Measurements from ENCODE around the gene MYH9.

Gene MYH9

DNA sequence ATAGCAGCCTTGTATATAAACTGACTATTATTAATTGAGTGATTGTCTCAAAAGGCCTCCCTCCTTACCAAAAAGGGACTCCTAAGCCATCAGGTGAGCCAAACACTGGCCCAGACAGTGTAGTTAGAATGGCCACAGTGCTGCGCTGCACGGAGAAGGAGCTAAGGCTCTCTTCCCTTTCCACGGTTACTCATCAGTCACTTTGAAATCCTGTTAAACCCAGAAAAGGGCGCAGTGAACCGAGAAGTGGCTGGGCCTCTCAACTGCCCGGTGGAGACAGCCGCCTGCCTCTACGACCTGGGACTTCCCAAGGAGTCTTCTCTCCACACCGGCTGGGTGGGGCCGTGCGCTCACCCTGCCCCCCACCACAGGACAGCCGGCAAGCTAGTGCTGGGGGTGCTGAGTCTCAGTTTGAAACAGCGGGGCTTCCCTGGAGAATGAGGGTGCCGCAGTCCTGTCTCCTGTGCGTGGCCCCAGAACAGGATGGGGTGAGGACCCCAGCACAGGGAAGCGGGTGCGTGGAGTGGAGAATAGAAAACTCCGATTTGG, 1.3 kb downstream of the MYH9 start:
- no peak; the same call in 1 of the 2 replicates for TF ChIP-seq CTCF (IDR thresholded peaks at IDR 0.05; ENCODE audit: low read depth, low read length)
- DNase-seq (ENCODE audit: extremely low read depth, low read depth), result no peak

DNA sequence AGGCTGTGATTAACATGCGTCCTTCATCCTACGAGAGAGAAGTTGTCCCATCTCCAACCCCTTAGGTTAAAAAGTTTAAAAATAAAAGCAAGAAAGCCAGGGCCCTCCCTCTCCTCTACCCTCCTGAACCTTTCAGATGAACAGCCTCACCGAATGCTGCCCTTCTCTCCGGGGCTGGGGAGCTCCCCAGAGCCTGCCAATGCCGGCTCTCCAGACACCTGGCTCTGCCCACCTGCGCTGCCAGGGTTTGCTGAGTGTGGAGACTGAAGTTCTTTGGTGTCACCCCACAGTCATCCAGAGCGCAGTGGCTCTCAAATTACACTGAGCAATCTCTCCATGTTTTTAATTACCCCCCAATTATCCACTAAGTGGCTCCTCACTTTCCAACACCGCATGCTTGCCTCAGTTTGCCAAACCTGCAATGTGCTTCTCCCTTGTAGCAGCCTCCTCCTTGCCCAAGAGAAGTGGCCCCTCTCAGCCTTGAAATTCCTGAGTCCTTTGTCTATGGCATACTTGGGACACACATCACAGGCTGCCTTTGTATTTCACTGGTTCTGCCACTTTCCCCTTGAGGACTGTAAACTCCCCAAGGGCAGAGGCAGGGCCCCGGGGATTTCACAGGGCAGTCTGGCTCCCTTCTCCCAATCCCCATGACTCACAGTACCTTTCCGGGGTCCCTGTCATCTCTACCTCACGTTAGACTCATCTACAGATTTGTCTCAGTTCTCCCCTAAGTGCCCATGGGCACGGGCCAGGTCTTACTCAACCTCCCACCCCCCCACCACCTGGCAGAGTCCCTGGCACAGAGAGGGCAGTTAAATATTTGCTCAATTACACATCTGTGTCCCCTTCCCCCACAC, 2.0 kb downstream of the MYH9 start:
- DNase-seq (ENCODE audit: extremely low read depth, low read depth), result no peak
- no peak for TF ChIP-seq CTCF (IDR thresholded peaks at IDR 0.05; ENCODE audit: low read depth, low read length)

- no peak for DNase-seq (ENCODE audit: extremely low read depth, low read depth)
- no peak for TF ChIP-seq CTCF (IDR thresholded peaks at IDR 0.05; ENCODE audit: low read depth, low read length)
Observed at GRCh38 chr22:36384766-36385481, 2.8 kb downstream of the MYH9 start.

GRCh38 chr22:36383110-36383581, 4.6 kb downstream of the MYH9 start:
- DNase-seq (ENCODE audit: extremely low read depth, low read depth), result no peak
- TF ChIP-seq CTCF (IDR thresholded peaks at IDR 0.05; ENCODE audit: low read depth, low read length), result no peak

GRCh38 chr22:36381513-36382128, 6.1 kb downstream of the MYH9 start:
- no peak for DNase-seq (ENCODE audit: extremely low read depth, low read depth)
- no peak for TF ChIP-seq CTCF (IDR thresholded peaks at IDR 0.05; ENCODE audit: low read depth, low read length)

DNA sequence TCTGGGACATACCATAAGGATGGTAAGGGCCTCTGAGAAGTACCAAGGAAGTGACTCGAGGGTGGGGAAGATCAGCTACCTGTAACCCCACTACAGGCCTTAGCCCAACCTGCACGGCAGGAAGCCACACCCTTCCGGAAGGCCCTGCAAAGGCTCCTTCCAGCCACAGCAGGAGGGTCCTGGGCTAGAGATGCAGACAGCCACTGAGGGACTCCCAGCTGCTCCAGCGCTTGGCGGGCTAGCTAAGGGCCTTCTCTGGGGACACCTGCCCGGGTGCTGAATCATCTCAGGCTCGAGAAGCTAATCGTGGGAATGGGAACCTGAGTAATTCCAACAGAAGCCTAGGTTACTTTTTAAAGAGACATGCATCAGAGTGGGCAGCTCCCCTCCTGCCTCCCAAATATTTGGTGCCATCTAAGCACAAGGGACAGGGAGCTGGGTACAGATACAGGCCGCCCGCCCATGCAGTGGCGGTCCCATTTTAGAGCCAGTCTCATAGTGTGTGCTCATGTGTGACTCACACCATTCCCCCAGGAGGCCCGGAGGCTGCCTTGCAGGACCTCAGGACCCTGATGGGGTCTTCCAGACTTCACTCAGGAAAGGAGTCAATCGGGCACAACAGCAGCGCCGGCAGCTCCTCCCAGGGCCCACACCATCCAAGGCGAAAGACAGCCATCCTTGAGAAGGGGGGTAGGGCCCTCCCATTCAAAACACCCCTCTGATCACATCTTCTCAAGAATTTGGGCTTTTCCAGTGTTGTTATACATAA, 8.0 kb downstream of the MYH9 start:
- DNase-seq (ENCODE audit: extremely low read depth, low read depth), result no peak
- no peak for TF ChIP-seq CTCF (IDR thresholded peaks at IDR 0.05; ENCODE audit: low read depth, low read length)
